Vagina (tissue), 2 donors: Measurements from ENCODE around the gene ZDHHC20.

Experiments used
- CTCF ChIP-seq, 3 experiments: fragments of 450-650 bp in 2 of 3; fragments of 200-600 bp in 1 of 3; sonication (generic) in 1 of 3; IDR thresholded peaks; one replicate each; pipeline ENCODE4 v1.5.1; 2017 to 2019; ENCODE audit warnings: antibody characterized with exemption in 3 of 3, mild to moderate bottlenecking in 2 of 3, moderate library complexity in 2 of 3
- POLR2A ChIP-seq, 2 donors: fragments of 450-650 bp; IDR thresholded peaks; one replicate each; pipeline ENCODE4 v1.6.1; 2017; ENCODE audit warnings: antibody characterized with exemption in 2 of 2, mild to moderate bottlenecking in 2 of 2, moderate library complexity in 2 of 2

- TF ChIP-seq CTCF (IDR thresholded peaks at IDR 0.05), result no peak
- TF ChIP-seq POLR2A (IDR thresholded peaks at IDR 0.05), result no peak
Observed at GRCh38 chr13:21481359-21481758, 22.3 kb upstream of the ZDHHC20 start.
